RWPE2 (cell line): ENCODE measurements around the gene BRAF.

Experiments
- ATAC-seq: fragments of 200-7000 bp; cut with Tn5 transposase; 3 replicates; pipeline ENCODE4 v1.9.1; 2021; ENCODE audit warnings: low read depth
- DNase-seq: peaks from one replicate; pipeline ENCODE4 v3.0.0-alpha.2; 2020; ENCODE audit warnings: low spot score
- H3K27ac ChIP-seq: fragments of 450-650 bp; 2 replicates; pipeline ENCODE4 v1.5.1; 2017; ENCODE audit warnings: mild to moderate bottlenecking; ENCODE audit not compliant: poor library complexity, severe bottlenecking
- H3K27me3 ChIP-seq: fragments of 250-450 bp; sonication (Bioruptor Pico); 2 replicates; pipeline ENCODE4 v1.5.1; 2021; ENCODE audit warnings: mild to moderate bottlenecking, moderate library complexity; ENCODE audit not compliant: insufficient read depth, poor library complexity, severe bottlenecking
- H3K36me3 ChIP-seq: fragments of 250-450 bp; sonication (Bioruptor Pico); 2 replicates; pipeline ENCODE4 v1.5.1; 2020; ENCODE audit warnings: low read depth, mild to moderate bottlenecking, moderate library complexity
- H3K4me1 ChIP-seq: fragments of 250-450 bp; sonication (Bioruptor Pico); 2 replicates; pipeline ENCODE4 v1.5.1; 2021; ENCODE audit warnings: mild to moderate bottlenecking, moderate library complexity; ENCODE audit not compliant: insufficient read depth, poor library complexity, severe bottlenecking
- H3K4me3 ChIP-seq: fragments of 250-450 bp; sonication (Bioruptor Pico); 2 replicates; pipeline ENCODE4 v1.5.1; 2021; ENCODE audit warnings: mild to moderate bottlenecking, moderate library complexity; ENCODE audit not compliant: severe bottlenecking
- H3K9me3 ChIP-seq: fragments of 250-450 bp; sonication (Bioruptor Pico); 2 replicates; pipeline ENCODE4 v1.5.1; 2021; ENCODE audit warnings: mild to moderate bottlenecking, moderate library complexity; ENCODE audit not compliant: severe bottlenecking
- CTCF ChIP-seq: fragments of 450-650 bp; IDR thresholded peaks from one replicate; pipeline ENCODE4 v1.5.1; 2017; ENCODE audit warnings: mild to moderate bottlenecking, moderate library complexity; ENCODE audit not compliant: poor library complexity, severe bottlenecking

The BRAF gene

GRCh38 chr7:140863184-140863583 lies 61.5 kb downstream of the BRAF start:
- H3K27me3 ChIP-seq, result no peaks in the 10 kb centered on the region
- ATAC-seq (no peak), DNase-seq (no peak)
- no peaks in the 10 kb centered on the region for H3K9me3 ChIP-seq
- H3K4me3 ChIP-seq, result no peak overlapping the region
- H3K36me3 ChIP-seq, result no peaks in the 10 kb centered on the region
- no peak overlapping the region for H3K27ac ChIP-seq
- peaks cover 7% of the 10 kb centered on the region for H3K4me1 ChIP-seq
- no peak for TF ChIP-seq CTCF

GRCh38 chr7:140857048-140857447 lies 67.7 kb downstream of the BRAF start:
- no peaks in the 10 kb centered on the region for H3K9me3 ChIP-seq
- DNase-seq (no peak), ATAC-seq (no peak)
- H3K27ac ChIP-seq, result no peak overlapping the region
- no peaks in the 10 kb centered on the region for H3K36me3 ChIP-seq
- H3K27me3 ChIP-seq, result no peaks in the 10 kb centered on the region
- no peaks in the 10 kb centered on the region for H3K4me1 ChIP-seq
- TF ChIP-seq CTCF, result no peak
- no peak overlapping the region for H3K4me3 ChIP-seq

- DNase-seq, result no peak
- Histone ChIP-seq H3K4me3 (no peak overlapping the region), H3K36me3 (peaks cover 16% of the 10 kb centered on the region), H3K4me1 (no peaks in the 10 kb centered on the region), H3K27ac (no peak overlapping the region), H3K27me3 (no peaks in the 10 kb centered on the region), H3K9me3 (no peaks in the 10 kb centered on the region)
- no peak for TF ChIP-seq CTCF
- no peak for ATAC-seq
Observed at GRCh38 chr7:140841166-140841715, 83.5 kb downstream of the BRAF start.

- Histone ChIP-seq H3K4me1 (no peaks in the 10 kb centered on the region), H3K27ac (no peak overlapping the region), H3K27me3 (no peaks in the 10 kb centered on the region), H3K4me3 (no peak overlapping the region), H3K36me3 (peaks cover 13% of the 10 kb centered on the region), H3K9me3 (no peaks in the 10 kb centered on the region)
- ATAC-seq (no peak), DNase-seq (no peak)
- no peak for TF ChIP-seq CTCF
Observed at GRCh38 chr7:140831724-140832123, 93.0 kb downstream of the BRAF start.

GRCh38 chr7:140829720-140830119 lies 95.0 kb downstream of the BRAF start:
- peaks cover 13% of the 10 kb centered on the region for H3K36me3 ChIP-seq
- no peaks in the 10 kb centered on the region for H3K4me1 ChIP-seq
- ATAC-seq, result no peak
- H3K27ac ChIP-seq, result no peak overlapping the region
- no peak for DNase-seq
- no peaks in the 10 kb centered on the region for H3K9me3 ChIP-seq
- no peak for TF ChIP-seq CTCF
- H3K4me3 ChIP-seq, result no peak overlapping the region
- no peaks in the 10 kb centered on the region for H3K27me3 ChIP-seq
